BLaER1 treated with 17β-estradiol and CSF1 and Interleukin-3, amounts not matched to agents 10 nM and 100 nM (cell line): ENCODE results near the gene NR5A2.

Experiments
- H3K27ac ChIP-seq, 11 experiments: shearing (Covaris generic); formaldehyde crosslinking; 2 replicates each; pipeline ENCODE4 v1.8.1; 2022
- H3K27me3 ChIP-seq, 11 experiments: shearing (Covaris generic); formaldehyde crosslinking; 2 replicates each; pipeline ENCODE4 v1.8.1; 2022
- H3K36me3 ChIP-seq, 11 experiments: shearing (Covaris generic); formaldehyde crosslinking; 2 replicates each; pipeline ENCODE4 v1.8.1; 2022
- H3K4me1 ChIP-seq, 10 experiments: shearing (Covaris generic); formaldehyde crosslinking; 2 replicates each; pipeline ENCODE4 v1.8.1; 2022
- H3K4me2 ChIP-seq, 11 experiments: shearing (Covaris generic); formaldehyde crosslinking; 2 replicates each; pipeline ENCODE4 v1.8.1; 2022
- H3K4me3 ChIP-seq, 10 experiments: shearing (Covaris generic); formaldehyde crosslinking; 2 replicates each; pipeline ENCODE4 v1.8.1; 2022
- H3K9ac ChIP-seq, 11 experiments: shearing (Covaris generic); formaldehyde crosslinking; 2 replicates each; pipeline ENCODE4 v1.8.1; 2022
- H3K9me3 ChIP-seq, 11 experiments: shearing (Covaris generic); formaldehyde crosslinking; replicated peaks in 1 of 11; 2 replicates each; pipeline ENCODE4 v1.8.1; 2022
- H4K20me1 ChIP-seq, 11 experiments: shearing (Covaris generic); formaldehyde crosslinking; 2 replicates each; pipeline ENCODE4 v1.8.1; 2022
- Cebpa-rat ChIP-seq, 11 experiments: shearing (Covaris generic); IDR thresholded peaks; 2 replicates each; pipeline ENCODE4 v1.8.1; 2022

Gene NR5A2

DNA sequence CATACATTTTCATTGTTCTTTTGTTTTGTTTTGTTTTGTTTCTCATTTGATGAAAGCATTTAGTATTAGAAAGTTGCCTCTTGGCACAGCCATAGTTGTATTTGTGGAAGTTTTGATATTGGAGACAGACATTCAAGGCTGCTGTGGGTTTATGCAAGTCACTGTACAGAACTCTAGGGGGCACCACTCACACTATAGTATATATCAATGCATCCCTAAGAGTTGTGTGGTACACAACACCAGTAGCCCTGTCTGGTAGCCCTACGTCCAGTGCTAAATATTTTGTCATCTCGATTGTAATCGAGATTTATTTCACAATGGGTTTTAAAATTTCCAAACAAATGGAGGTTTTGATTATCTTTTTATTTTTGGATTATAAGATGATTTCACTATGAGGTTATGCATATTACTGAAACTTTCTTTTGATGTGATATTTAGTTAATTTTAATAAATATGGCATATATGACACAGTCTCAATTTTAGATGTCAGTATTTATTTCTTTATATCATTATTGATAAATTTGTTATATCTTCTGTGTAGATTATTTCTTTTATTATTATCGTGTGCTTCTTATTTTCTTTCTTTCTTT lies 112.2 kb downstream of the NR5A2 start:
- no peaks in the 10 kb centered on the region for H3K4me1 ChIP-seq
- no peaks in the 10 kb centered on the region for H3K9me3 ChIP-seq
- H3K4me2 ChIP-seq, result no peak overlapping the region
- H4K20me1 ChIP-seq, result no peaks in the 10 kb centered on the region
- H3K27me3 ChIP-seq, result no peaks in the 10 kb centered on the region
- no peak overlapping the region for H3K4me3 ChIP-seq
- H3K27ac ChIP-seq, result no peak overlapping the region
- no peak overlapping the region for H3K9ac ChIP-seq
- H3K36me3 ChIP-seq, result no peaks in the 10 kb centered on the region
- no peak for TF ChIP-seq Cebpa-rat (IDR thresholded peaks at IDR 0.05)

DNA sequence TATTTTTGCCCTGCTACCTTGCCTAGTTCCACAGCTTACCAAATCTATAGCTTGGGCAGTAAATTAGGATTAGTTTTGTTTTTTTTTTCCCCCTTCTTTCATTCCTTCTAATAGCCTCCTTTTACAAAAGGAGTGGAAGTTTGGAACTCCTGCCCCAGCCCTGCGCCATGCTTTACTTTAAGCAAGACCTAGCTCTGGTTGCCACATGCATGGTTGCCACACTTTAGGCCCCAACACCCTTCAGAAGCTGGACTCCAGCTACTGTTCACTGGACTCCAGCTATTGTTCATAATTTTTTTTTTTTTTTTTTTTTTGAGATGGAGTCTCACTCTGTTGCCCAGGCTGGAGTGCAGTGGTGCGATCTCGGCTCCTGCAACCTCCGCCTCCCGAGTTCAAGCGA lies 115.8 kb downstream of the NR5A2 start:
- peaks cover 0 to 10% (median 5%) of the 10 kb centered on the region in 11 experiments; a peak in 8 of 22 replicates for H3K9me3 ChIP-seq
- H3K27me3 ChIP-seq, result no peaks in the 10 kb centered on the region
- no peaks in the 10 kb centered on the region for H3K36me3 ChIP-seq
- no peak overlapping the region for H3K4me3 ChIP-seq
- H3K4me2 ChIP-seq, result no peak overlapping the region
- no peak overlapping the region for H3K27ac ChIP-seq
- H4K20me1 ChIP-seq, result no peaks in the 10 kb centered on the region
- H3K4me1 ChIP-seq, result no peaks in the 10 kb centered on the region
- H3K9ac ChIP-seq, result no peak overlapping the region
- no peak for TF ChIP-seq Cebpa-rat (IDR thresholded peaks at IDR 0.05)

DNA sequence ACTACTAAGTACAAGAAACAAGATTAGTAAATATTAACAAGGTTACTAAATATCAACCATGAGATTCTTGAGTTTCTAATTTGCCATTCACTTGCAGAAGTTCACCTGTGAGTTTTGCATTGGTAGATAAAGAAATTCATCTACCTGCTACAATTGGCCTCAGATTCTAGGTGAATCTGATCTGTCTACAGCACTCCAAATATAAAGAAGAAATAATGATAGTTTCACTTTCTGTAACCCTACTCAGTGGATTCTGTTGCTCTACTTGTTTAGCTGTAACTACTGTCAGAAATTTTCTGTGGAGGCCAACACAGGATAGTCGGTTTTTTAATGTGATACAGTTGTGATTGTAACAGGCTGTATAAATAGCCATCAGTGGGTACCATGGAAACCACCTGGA lies 118.6 kb downstream of the NR5A2 start:
- Histone ChIP-seq H4K20me1 (no peaks in the 10 kb centered on the region), H3K27me3 (no peaks in the 10 kb centered on the region), H3K9me3 (peaks cover 0 to 10% (median 5%) of the 10 kb centered on the region in 11 experiments; a peak in 8 of 22 replicates), H3K27ac (no peak overlapping the region), H3K4me2 (no peak overlapping the region), H3K36me3 (no peaks in the 10 kb centered on the region), H3K9ac (no peak overlapping the region), H3K4me1 (peaks cover 0 to 12% (median 7%) of the 10 kb centered on the region in 10 experiments; a peak in 14 of 20 replicates), H3K4me3 (no peak overlapping the region)
- no peak for TF ChIP-seq Cebpa-rat (IDR thresholded peaks at IDR 0.05)

DNA sequence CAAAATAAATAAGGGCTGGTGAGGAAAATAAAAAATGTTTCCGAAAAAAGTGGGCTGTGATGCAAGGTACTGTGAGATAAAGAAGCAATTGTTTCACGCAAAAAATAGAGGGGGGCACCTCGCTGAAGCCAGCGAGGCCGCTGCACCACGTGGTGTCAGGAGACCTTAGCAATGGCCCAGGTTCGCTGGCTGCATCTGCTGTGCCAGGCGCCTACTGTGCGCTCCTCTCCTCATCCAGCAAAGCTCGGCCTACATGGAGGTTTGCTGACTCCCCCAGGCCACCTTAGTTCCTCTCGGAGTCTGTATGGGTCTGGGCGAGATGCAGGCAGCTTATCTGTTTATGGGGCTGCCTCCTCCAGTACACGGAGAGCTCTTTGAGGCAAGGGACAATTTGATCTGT lies 119.6 kb downstream of the NR5A2 start:
- Histone ChIP-seq H3K9me3 (peaks cover 0 to 10% (median 5%) of the 10 kb centered on the region in 11 experiments; a peak in 8 of 22 replicates), H3K4me1 (peaks cover 0 to 21% (median 8%) of the 10 kb centered on the region in 10 experiments; a peak in 14 of 20 replicates), H3K4me2 (no peak overlapping the region), H3K9ac (no peak overlapping the region), H4K20me1 (no peaks in the 10 kb centered on the region), H3K27ac (no peak overlapping the region), H3K27me3 (no peaks in the 10 kb centered on the region), H3K36me3 (no peaks in the 10 kb centered on the region), H3K4me3 (no peak overlapping the region)
- no peak for TF ChIP-seq Cebpa-rat (IDR thresholded peaks at IDR 0.05)

DNA sequence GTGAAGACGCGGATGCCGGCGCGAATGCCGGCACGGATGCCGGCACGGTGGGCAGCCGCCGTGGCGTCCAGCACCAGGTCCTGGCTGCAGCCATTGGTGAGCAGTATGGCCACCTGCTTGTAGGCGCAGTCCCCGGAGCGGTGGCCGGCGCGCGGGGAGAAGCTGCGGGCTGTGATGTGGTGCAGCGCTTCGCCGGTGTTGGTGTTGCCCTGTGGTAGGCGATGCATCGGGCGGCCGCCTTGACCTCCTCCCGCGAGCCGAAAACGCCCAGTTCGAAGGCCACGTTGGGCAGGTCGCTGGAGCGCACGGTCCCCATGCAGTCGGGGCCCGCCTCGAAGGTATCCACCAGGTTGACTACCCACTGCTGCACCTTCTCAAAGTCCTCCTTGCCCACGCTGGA lies 120.2 kb downstream of the NR5A2 start:
- no peaks in the 10 kb centered on the region for H3K27me3 ChIP-seq
- H3K36me3 ChIP-seq, result no peaks in the 10 kb centered on the region
- no peak overlapping the region for H3K9ac ChIP-seq
- no peak for TF ChIP-seq Cebpa-rat (IDR thresholded peaks at IDR 0.05)
- no peak overlapping the region for H3K4me2 ChIP-seq
- H3K4me1 ChIP-seq, result peaks cover 0 to 28% (median 11%) of the 10 kb centered on the region in 10 experiments; a peak in 17 of 20 replicates
- peaks cover 0 to 10% (median 5%) of the 10 kb centered on the region in 11 experiments; a peak in 8 of 22 replicates for H3K9me3 ChIP-seq
- H3K4me3 ChIP-seq, result no peak overlapping the region
- H4K20me1 ChIP-seq, result no peaks in the 10 kb centered on the region
- no peak overlapping the region for H3K27ac ChIP-seq

DNA sequence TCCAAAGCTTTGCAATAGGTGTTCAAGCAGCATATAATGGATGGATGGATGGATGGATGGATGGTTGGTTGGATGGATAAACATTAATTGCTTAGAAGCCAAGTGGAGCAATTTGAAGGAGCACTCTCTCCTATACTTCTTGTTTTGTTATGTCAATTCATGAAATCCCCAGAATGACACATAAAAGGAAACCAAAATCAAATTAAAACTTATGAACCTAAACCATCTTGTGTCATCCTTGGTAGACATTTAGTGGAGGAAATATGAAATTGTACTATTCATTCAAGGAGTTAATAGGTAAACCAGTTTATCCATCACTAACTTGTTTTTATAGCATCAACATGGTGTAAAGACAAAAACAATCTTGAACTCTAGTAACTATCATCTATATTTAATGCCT lies 122.5 kb downstream of the NR5A2 start:
- Histone ChIP-seq H3K36me3 (no peaks in the 10 kb centered on the region), H3K27me3 (no peaks in the 10 kb centered on the region), H3K4me3 (no peak overlapping the region), H3K27ac (no peak overlapping the region), H4K20me1 (no peaks in the 10 kb centered on the region), H3K9me3 (peaks cover 0 to 10% (median 5%) of the 10 kb centered on the region in 11 experiments; a peak in 8 of 22 replicates), H3K4me2 (no peak overlapping the region), H3K9ac (no peak overlapping the region), H3K4me1 (peaks cover 22 to 50% (median 28%) of the 10 kb centered on the region in 10 experiments)
- TF ChIP-seq Cebpa-rat (IDR thresholded peaks at IDR 0.05), result no peak

DNA sequence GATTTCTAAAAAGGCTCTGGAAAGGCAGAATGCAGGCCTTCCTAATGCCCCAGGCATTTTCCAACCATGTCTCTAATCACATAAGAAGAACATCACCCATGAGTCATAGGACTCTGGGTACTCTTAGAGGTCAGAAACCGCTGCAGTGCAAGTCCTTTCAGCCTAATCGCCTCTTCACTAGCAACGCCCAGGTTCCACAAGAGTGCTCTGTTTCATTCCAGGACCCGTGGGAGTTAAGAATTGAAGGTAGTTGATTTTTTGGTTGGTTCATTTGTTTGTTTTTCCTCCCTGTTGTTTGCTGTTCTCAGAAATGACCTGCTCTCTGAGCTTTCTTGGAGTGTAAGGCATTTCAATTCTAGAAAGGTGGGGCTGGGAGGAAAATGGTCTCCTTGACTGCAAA lies 123.2 kb downstream of the NR5A2 start:
- Histone ChIP-seq H3K27me3 (no peaks in the 10 kb centered on the region), H3K9ac (no peak overlapping the region), H3K9me3 (peaks cover 0 to 10% (median 5%) of the 10 kb centered on the region in 11 experiments; a peak in 8 of 22 replicates), H3K4me2 (peak overlapping the region; percentile 2 to 52 (median 18); a peak in 13 of 22 replicates), H4K20me1 (no peaks in the 10 kb centered on the region), H3K4me1 (peaks cover 22 to 50% (median 28%) of the 10 kb centered on the region in 10 experiments), H3K36me3 (no peaks in the 10 kb centered on the region), H3K27ac (no peak overlapping the region), H3K4me3 (no peak overlapping the region)
- no peak for TF ChIP-seq Cebpa-rat (IDR thresholded peaks at IDR 0.05)

DNA sequence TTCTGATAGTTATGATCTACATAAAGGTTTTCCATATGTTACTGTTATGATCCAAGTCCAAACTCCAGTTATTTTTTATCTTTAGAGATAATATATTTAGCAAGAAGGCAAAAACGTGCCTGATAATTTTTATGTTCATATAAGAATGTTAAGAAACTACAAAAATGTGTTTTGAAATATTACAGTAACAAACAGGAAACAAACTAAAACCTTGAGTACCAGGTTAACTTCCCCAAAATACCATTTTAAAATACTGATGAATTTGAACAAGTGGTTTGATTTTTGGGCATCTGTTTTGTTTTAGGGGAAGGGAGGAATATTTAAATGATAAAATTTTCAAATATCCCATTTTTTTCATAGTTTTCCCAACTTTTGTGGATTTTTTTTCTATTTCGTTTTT lies 124.8 kb downstream of the NR5A2 start:
- peak overlapping the region in 5 of 11 experiments; percentile 31 to 68 (median 48); a peak in 6 of 22 replicates for H3K4me2 ChIP-seq
- H3K4me1 ChIP-seq, result peaks cover 22 to 50% (median 28%) of the 10 kb centered on the region in 10 experiments
- no peak overlapping the region for H3K27ac ChIP-seq
- no peaks in the 10 kb centered on the region for H4K20me1 ChIP-seq
- peaks cover 0 to 10% (median 2%) of the 10 kb centered on the region in 11 experiments; a peak in 8 of 22 replicates for H3K9me3 ChIP-seq
- H3K27me3 ChIP-seq, result no peaks in the 10 kb centered on the region
- no peak overlapping the region for H3K4me3 ChIP-seq
- no peak for TF ChIP-seq Cebpa-rat (IDR thresholded peaks at IDR 0.05)
- H3K9ac ChIP-seq, result no peak overlapping the region
- H3K36me3 ChIP-seq, result no peaks in the 10 kb centered on the region

DNA sequence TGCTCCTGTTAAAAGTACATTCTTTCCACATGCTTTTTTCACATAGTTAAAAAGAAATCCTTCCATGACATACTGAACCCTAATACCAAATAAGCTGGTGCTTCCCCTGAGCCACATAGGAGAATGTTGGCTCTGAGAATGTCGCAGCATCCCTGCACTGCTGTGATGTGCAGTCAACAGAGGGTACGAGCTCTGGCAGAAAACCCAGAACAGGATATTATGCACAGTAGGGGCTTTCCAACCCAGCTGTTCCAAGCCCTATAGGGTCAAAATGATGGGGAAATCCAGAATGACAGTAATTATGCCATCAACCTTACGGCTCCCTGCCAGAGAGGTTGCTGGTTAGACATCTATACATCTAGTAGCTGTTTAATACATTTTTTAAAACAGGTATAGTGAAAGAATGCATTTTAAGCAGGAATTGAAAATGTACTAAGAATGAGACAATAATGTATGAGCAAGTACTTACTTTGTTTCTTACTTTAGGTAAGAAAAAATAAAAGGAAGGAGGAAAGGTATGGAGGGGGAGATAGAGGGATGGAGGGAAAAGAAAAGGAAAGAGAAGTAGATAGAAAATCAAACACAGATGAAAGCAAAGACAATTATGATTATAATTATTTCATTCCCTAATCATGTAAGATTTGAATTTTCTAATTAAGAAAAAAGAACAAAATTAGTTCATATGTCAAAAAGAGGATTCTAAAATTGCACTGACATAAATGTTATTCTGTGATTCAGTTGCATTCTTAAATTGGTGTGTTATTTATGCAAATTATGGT lies 126.0 kb downstream of the NR5A2 start:
- no peaks in the 10 kb centered on the region; a peak in 1 of 22 replicates for H3K9me3 ChIP-seq
- H3K9ac ChIP-seq, result no peak overlapping the region
- H3K36me3 ChIP-seq, result no peaks in the 10 kb centered on the region
- H3K27me3 ChIP-seq, result no peaks in the 10 kb centered on the region
- TF ChIP-seq Cebpa-rat (IDR thresholded peaks at IDR 0.05), result no peak
- no peak overlapping the region for H3K4me3 ChIP-seq
- H3K27ac ChIP-seq, result peak overlapping the region in 8 of 11 experiments; percentile 16 to 63 (median 46); a peak in 10 of 22 replicates
- H4K20me1 ChIP-seq, result no peaks in the 10 kb centered on the region
- peak overlapping the region in 10 of 11 experiments; percentile 7 to 72 (median 50); a peak in 20 of 22 replicates for H3K4me2 ChIP-seq
- peaks cover 22 to 50% (median 28%) of the 10 kb centered on the region in 10 experiments for H3K4me1 ChIP-seq
